Cardiac fibroblast (primary cell): ENCODE results near the gene CPTP.
"Not testable (repeated sequence)": the region's sequence is repeated elsewhere in the genome, so short reads cannot be mapped to it uniquely, and the experiment has no call there.

Experiments used
- DNase-seq, 2 donors: peaks; one replicate each; pipeline versions ENCODE4 v3.0.0 to v3.0.0-alpha.2; 2010; ENCODE audit warnings: low read depth in 2 of 2
- H3K4me3 ChIP-seq, 2 donors: replicated peaks in 1 of 2; 1 replicate in 1 of 2; 2 replicates in 1 of 2; pipeline ENCODE4 v1.5.1; 2011; ENCODE audit warnings: low read depth in 2 of 2, low read length in 2 of 2, mild to moderate bottlenecking in 2 of 2, moderate library complexity in 1 of 2
- TF ChIP-seq, protein P1 (sequence below): IDR thresholded peaks from one replicate; pipeline ENCODE4 v1.5.1; 2011; ENCODE audit warnings: low read depth, mild to moderate bottlenecking, low read length, inconsistent platforms

Gene CPTP

DNA sequence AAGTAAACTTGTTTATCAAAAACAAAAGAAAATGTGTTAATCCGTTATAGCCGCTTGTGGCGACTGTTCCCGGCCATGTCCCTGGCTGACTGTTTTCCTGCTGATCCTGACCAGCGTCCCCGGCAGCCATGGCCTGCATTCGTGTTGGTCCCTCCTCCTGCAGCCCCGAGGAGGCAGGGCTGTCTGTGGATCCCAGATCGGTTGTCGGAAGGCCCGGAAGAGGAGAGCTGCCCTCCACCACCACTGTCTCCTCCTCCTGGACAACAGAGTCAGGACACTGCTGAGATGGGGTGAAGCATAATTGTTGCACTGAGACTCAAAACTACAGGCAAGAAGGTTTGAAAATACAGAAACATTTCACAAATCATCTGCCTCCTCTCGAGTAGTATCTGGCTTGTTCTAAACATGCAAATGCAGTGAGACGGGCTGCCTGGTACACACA is 37.4 kb downstream of the CPTP start:
- TF ChIP-seq, protein P1, sequence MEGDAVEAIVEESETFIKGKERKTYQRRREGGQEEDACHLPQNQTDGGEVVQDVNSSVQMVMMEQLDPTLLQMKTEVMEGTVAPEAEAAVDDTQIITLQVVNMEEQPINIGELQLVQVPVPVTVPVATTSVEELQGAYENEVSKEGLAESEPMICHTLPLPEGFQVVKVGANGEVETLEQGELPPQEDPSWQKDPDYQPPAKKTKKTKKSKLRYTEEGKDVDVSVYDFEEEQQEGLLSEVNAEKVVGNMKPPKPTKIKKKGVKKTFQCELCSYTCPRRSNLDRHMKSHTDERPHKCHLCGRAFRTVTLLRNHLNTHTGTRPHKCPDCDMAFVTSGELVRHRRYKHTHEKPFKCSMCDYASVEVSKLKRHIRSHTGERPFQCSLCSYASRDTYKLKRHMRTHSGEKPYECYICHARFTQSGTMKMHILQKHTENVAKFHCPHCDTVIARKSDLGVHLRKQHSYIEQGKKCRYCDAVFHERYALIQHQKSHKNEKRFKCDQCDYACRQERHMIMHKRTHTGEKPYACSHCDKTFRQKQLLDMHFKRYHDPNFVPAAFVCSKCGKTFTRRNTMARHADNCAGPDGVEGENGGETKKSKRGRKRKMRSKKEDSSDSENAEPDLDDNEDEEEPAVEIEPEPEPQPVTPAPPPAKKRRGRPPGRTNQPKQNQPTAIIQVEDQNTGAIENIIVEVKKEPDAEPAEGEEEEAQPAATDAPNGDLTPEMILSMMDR, result peak; percentile 24
- peak; percentile 74 to 88 for DNase-seq
- H3K4me3 ChIP-seq, result no peak overlapping the region

DNA sequence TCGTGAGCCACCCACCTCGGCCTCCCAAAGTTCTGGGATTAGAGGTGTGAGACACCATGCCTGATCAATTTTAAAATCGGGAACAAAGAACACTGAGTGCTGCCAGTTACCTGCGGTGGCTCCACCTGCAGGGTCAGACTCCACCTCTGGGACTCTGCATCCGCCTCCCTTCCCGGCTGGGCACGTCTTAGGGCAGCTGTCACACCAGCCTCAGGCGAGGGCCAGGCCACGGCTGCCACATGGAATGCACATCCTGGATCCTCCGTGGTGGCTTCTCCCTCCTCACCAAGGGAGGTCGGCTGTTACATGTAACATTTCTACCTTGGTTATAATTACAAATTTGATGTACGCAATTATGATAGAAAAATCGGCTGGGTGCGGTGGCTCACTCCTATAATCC is 39.7 kb downstream of the CPTP start:
- TF ChIP-seq, protein P1, result no peak
- DNase-seq, result no peak
- no peak overlapping the region for H3K4me3 ChIP-seq

DNA sequence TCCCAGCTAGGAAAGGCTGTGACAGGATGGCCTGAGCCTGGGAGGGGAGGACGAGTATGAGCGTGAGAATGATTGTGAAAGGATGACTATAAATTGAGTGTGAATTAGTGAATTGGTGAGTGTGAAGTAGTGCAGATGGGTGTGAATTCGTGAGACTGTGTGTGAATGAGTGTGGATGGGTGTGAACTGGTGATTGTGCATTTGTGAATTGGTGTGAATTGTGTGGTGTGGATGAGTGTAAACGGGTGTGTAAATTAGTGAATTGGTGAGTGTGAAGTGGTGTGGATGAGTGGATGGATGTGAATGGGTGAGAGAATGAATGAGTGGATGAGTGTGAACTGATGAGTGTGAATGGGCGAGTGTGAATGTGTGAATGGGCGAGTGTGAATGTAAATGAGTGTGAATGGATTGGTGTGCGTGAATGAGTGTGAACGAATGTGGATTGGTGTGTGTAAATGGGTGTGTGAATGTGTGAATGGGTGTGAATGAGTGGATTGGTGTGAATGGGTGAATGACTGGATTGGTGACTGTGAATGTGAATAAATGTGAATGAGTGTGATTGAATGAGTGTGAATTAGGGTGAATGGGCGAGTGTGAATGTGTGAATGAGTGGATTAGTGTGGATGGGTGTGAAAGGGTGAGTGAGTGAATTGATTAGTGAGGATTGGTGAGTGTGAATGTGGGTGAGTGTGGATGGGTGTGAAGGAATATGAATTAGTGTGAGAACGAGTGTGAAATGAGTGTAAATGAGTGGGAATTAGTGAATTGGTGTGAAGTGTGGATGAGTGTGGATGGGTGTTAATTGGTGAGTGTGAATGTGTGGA is 41.5 kb downstream of the CPTP start:
- no peak overlapping the region for H3K4me3 ChIP-seq
- no peak for DNase-seq
- TF ChIP-seq, protein P1, result no peak

DNA sequence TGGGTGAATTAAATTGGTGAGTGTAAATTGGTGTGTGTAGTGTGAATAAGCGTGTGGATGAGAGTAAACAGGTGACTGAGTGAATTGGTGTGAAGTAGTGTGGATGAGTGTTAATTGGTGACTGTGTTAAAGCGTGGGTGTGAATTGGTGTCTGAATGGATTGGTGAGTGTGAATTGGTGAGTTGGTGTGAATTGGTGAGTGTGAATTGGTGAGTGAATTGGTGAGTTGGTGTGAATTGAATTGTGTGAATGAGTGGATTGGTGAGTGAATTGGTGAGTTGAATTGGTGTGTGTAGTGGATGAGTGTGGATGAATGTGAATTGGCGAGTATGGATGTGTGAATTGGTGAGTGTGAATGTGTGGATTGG is 42.1 kb downstream of the CPTP start:
- TF ChIP-seq, protein P1, result no peak
- no peak for DNase-seq

GRCh38 chr1:1367315-1367714 is 42.7 kb downstream of the CPTP start:
- no peak for DNase-seq
- no peak overlapping the region for H3K4me3 ChIP-seq
- TF ChIP-seq, protein P1, result no peak

More for the DNA sequence above, 42.1 kb downstream of the CPTP start:
- no peak overlapping the region for H3K4me3 ChIP-seq

DNA sequence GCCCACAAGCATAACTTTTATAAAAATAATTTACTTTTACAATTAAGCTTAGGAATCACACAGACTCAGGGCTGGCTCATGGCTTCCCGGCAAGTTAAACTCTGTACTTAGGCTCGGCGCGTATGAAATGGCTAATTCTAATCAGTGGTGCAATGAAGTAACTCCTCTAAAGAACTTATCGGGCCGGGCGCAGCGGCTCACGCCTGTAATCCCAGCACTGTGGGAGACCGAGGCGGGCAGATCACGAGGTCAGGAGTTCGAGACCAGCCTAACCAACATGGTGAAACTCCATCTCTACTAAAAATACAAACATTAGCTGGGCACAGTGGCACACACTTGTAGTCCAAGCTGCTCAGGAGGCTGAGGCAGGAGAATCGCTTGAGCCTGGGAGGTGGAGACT is 45.5 kb downstream of the CPTP start:
- not testable (repeated sequence) for H3K4me3 ChIP-seq, DNase-seq

DNA sequence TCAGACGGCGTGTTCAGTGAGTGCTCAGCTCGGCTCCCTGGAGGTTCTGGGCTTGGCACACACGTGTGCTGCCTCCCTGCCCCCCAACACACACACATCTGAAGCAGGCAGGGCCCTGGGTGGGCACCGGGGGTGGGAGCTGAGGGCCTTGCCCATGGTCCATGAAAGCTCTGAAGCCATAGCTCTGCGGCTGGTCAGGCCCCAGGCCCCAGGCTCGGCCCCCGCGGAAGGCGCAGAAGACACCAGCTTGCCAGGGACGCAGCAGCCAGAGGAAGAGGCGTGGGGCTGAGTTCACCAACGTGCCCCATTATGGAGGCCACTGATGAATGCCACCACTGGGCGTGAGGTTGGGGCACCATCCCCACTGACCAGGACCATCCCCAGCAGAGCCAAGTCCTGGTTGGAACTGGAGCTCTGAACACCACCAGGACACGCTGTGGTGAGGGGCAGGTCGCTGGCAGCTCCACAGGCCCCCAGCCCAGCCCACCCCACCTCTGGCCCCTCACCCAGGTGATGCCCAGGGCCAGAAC is 46.2 kb downstream of the CPTP start:
- DNase-seq, result no peak

More for the DNA sequence above, 46.2 kb downstream of the CPTP start:
- TF ChIP-seq, protein P1, result no peak
- no peak overlapping the region for H3K4me3 ChIP-seq
